ENCODE data around the gene TXNDC8. TPM values are rescaled to one million over a fixed set of nuclear protein-coding genes. Genes with fewer than 3 reads are reported as not detected.
"Not testable (repeated sequence)": the region's sequence is repeated elsewhere in the genome, so short reads cannot be mapped to it uniquely, and the experiment has no call there.

Gene TXNDC8
- not detected in 2 replicates for total RNA-seq

DNA sequence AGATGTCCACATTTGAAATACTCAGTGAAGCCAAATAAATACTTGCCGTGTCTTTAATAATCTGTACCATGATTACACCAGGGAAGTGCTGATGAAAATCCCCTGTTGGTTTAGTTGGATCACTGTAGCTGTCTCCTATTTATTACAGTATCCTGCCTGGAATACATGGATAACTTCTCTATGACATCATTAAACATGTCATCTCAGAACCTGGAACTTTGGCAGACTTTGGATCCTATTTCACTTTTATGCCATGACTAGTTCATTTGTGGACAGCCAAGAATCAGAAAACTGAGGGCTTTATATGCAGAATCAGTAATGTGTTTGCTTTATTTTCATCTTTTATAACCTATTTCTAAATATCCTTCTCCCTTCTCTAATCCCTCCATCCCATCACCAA, at the start of gene TXNDC8:
Gene TXNDC8, minus strand, starts transcription at position 137 of the 400 bp plus-strand sequence.
- Histone ChIP-seq H3K4me3 (ENCODE audit: low read depth, low read length) (no peak within 1 kb of the TSS), H3K36me3 (ENCODE audit: control insufficient read depth, insufficient read depth, low read length) (no peaks in the 10 kb centered on the region), H3K27me3 (ENCODE audit: control insufficient read depth, insufficient read depth, low read length) (peaks cover 2% of the 10 kb centered on the region)
- no peak for DNase-seq (ENCODE audit: low read depth)
- TF ChIP-seq, protein P1, sequence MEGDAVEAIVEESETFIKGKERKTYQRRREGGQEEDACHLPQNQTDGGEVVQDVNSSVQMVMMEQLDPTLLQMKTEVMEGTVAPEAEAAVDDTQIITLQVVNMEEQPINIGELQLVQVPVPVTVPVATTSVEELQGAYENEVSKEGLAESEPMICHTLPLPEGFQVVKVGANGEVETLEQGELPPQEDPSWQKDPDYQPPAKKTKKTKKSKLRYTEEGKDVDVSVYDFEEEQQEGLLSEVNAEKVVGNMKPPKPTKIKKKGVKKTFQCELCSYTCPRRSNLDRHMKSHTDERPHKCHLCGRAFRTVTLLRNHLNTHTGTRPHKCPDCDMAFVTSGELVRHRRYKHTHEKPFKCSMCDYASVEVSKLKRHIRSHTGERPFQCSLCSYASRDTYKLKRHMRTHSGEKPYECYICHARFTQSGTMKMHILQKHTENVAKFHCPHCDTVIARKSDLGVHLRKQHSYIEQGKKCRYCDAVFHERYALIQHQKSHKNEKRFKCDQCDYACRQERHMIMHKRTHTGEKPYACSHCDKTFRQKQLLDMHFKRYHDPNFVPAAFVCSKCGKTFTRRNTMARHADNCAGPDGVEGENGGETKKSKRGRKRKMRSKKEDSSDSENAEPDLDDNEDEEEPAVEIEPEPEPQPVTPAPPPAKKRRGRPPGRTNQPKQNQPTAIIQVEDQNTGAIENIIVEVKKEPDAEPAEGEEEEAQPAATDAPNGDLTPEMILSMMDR (IDR thresholded peaks at IDR 0.05; ENCODE audit: insufficient read depth, low read length, poor library complexity, severe bottlenecking): no peak

GRCh38 chr9:110383491-110383890, 45.8 kb upstream of the TXNDC8 start:
- TF ChIP-seq, protein P1 (IDR thresholded peaks at IDR 0.05; ENCODE audit: insufficient read depth, low read length, poor library complexity, severe bottlenecking): no peak
- Histone ChIP-seq H3K27me3 (ENCODE audit: control insufficient read depth, insufficient read depth, low read length) (no peaks in the 10 kb centered on the region), H3K36me3 (ENCODE audit: control insufficient read depth, insufficient read depth, low read length) (no peaks in the 10 kb centered on the region), H3K4me3 (ENCODE audit: low read depth, low read length) (no peak overlapping the region)
- no peak for DNase-seq (ENCODE audit: low read depth)

DNA sequence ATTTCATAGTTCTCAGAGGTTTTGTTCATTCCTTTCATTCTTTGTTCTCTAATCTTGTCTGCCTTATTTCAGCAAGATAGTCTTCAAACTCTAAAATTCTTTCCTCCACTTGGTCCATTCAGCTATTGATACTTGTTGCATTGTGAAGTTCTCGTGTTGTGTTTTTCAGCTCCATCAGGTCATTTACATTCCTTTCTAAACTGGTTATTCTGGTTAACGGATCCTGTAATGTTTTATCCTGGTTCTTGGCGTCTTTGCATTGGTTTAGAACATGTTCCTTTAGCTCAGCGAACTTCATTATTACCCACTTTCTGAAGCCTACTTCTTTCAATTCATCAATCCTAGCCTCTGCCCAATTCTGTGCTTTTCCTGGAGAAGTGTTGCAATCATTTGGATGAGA, 45.1 kb upstream of the TXNDC8 start:
- DNase-seq (ENCODE audit: low read depth): no peak
- TF ChIP-seq, protein P1 (IDR thresholded peaks at IDR 0.05; ENCODE audit: insufficient read depth, low read length, poor library complexity, severe bottlenecking): no peak
- Histone ChIP-seq H3K36me3 (ENCODE audit: control insufficient read depth, insufficient read depth, low read length) (no peaks in the 10 kb centered on the region), H3K27me3 (ENCODE audit: control insufficient read depth, insufficient read depth, low read length) (no peaks in the 10 kb centered on the region), H3K4me3 (ENCODE audit: low read depth, low read length) (no peak overlapping the region)

DNA sequence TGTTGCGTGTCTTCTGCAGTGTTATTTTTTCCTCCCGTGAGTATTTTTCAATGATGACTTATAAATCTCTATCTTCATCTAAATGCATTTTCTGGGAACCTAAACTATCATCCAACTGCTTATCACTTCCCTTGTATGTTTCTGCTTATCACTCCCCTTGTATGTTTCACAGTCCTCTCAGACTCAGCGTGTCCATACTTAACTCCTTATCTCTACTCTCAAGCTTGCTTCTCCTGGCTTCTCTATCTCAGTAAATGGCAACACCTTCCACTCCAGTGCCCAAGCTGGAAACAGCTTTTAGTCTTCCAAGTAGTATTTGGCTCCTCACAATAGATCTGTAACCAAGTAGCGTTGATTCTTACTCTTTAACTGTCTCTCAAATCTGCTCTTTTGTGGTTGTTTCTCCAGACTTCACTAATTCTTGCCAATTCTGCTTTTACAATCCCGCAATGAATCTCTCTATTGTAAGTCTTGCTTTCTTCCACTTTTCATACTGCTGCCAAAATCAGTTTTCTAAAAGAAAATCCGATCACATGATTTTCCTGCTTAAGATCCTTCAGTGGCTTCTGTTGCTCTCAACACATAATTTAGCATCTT, 33.8 kb upstream of the TXNDC8 start:
- Histone ChIP-seq H3K4me3 (ENCODE audit: low read depth, low read length) (no peak overlapping the region), H3K27me3 (ENCODE audit: control insufficient read depth, insufficient read depth, low read length) (no peaks in the 10 kb centered on the region), H3K36me3 (ENCODE audit: control insufficient read depth, insufficient read depth, low read length) (no peaks in the 10 kb centered on the region)
- DNase-seq (ENCODE audit: low read depth): no peak
- TF ChIP-seq, protein P1 (IDR thresholded peaks at IDR 0.05; ENCODE audit: insufficient read depth, low read length, poor library complexity, severe bottlenecking): no peak

GRCh38 chr9:110370315-110370714, 32.7 kb upstream of the TXNDC8 start:
- Histone ChIP-seq H3K27me3 (ENCODE audit: control insufficient read depth, insufficient read depth, low read length) (no peaks in the 10 kb centered on the region), H3K4me3 (ENCODE audit: low read depth, low read length) (no peak overlapping the region), H3K36me3 (ENCODE audit: control insufficient read depth, insufficient read depth, low read length) (no peaks in the 10 kb centered on the region)
- TF ChIP-seq, protein P1 (IDR thresholded peaks at IDR 0.05; ENCODE audit: insufficient read depth, low read length, poor library complexity, severe bottlenecking): no peak
- no peak for DNase-seq (ENCODE audit: low read depth)

DNA sequence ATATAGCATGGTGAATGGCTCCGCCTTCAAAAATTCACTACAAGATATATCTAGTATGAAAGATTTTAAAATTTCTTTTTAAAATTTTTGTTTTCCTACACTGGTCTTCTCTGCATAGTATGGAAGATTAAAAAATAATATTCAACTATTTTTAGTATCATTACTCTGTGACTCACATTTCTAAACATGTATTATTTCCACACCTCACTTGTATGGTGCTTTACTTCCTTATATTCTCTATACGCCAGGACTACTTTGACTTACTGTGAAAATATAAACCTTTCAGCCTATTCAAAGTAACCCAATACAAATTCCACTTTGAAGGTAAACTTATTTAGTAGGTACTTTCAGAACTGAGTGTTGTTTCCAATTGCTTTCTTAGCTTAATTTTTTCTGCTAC, 26.8 kb upstream of the TXNDC8 start:
- DNase-seq (ENCODE audit: low read depth): no peak
- TF ChIP-seq, protein P1 (IDR thresholded peaks at IDR 0.05; ENCODE audit: insufficient read depth, low read length, poor library complexity, severe bottlenecking): no peak
- Histone ChIP-seq H3K4me3 (ENCODE audit: low read depth, low read length) (no peak overlapping the region), H3K36me3 (ENCODE audit: control insufficient read depth, insufficient read depth, low read length) (no peaks in the 10 kb centered on the region), H3K27me3 (ENCODE audit: control insufficient read depth, insufficient read depth, low read length) (no peaks in the 10 kb centered on the region)

DNA sequence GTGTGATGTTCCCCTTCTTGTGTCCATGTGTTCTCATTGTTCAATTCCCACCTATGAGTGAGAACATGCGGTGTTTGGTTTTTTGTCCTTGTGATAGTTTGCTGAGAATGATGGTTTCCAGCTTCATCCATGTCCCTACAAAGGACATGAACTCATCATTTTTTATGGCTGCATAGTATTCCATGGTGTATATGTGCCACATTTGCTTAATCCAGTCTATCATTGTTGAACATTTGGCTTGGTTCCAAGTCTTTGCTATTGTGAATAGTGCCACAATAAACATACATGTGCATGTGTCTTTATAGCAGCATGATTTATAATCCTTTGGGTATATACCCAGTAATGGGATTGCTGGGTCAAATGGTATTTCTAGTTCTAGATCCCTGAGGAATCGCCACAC, 21.3 kb upstream of the TXNDC8 start:
- H3K36me3 ChIP-seq (ENCODE audit: control insufficient read depth, insufficient read depth, low read length); H3K27me3 ChIP-seq (ENCODE audit: control insufficient read depth, insufficient read depth, low read length); H3K4me3 ChIP-seq (ENCODE audit: low read depth, low read length); DNase-seq (ENCODE audit: low read depth): not testable (repeated sequence)
